K562 (cell line): ENCODE results near the gene FSTL1. TPM values are rescaled to one million over a fixed set of nuclear protein-coding genes. Genes with fewer than 3 reads are reported as not detected.

ENCODE experiments used
- ATAC-seq: fragments of 200-7000 bp; cut with Tn5 transposase; 3 replicates; pipeline ENCODE4 v1.9.1; 2020; ENCODE audit warnings: moderate library complexity
- BruUV-seq: library from RNA; stranded (reverse); fragments of 400-500 nt; replicated peaks from 2 replicates; lab custom pipeline; 2021; lab: Mats Ljungman, UMichigan
- CTCF ChIA-PET: fragments of 300-600 bp; formaldehyde crosslinking; extraction: SDS; loops from one replicate; lab custom pipeline; 2021; ENCODE audit warnings: low intra/inter-chr PET ratio; lab: Yijun Ruan, JAX
- POLR2A ChIA-PET: fragments of 300-600, 350-650 bp; sonication (Branson Sonifier 250); formaldehyde crosslinking; extraction: SDS; loops from one replicate; lab custom pipeline; 2021; ENCODE audit warnings: antibody characterized with exemption, inconsistent platforms; lab: Yijun Ruan, JAX
- DNase-seq, 4 experiments: peaks; one replicate each; pipeline versions ENCODE4 v3.0.0 to v3.0.0-alpha.2; 2011 to 2018; ENCODE audit warnings: low spot score in 3 of 4, mixed read lengths in 3 of 4; ENCODE audit errors: extremely low read depth in 1 of 4
- FAIRE-seq: peaks from 2 replicates; lab custom pipeline; 2011; peaks lifted over from hg19 to GRCh38; lab: Jason Lieb, UNC
- H2AFZ ChIP-seq: 2 replicates; pipeline ENCODE4 v1.6.0; 2011; ENCODE audit warnings: low read depth, low read length, control low read depth, inconsistent platforms
- H3K27ac ChIP-seq: fragments of 200-600 bp; 3 replicates; pipeline ENCODE4 v1.8.0; 2011; ENCODE audit warnings: low read depth, mild to moderate bottlenecking, control low read depth, inconsistent platforms, low read length, moderate library complexity, mixed read lengths; ENCODE audit errors: extremely low read depth
- H3K27me3 ChIP-seq, 2 experiments: fragments of 300-600 bp in 1 of 2; 2 replicates in 1 of 2; 3 replicates in 1 of 2; pipeline versions ENCODE4 v1.6.0 to v1.8.0; 2011; ENCODE audit warnings: inconsistent platforms in 2 of 2, low read length in 2 of 2, mild to moderate bottlenecking in 1 of 2, mixed read lengths in 1 of 2, moderate library complexity in 1 of 2; ENCODE audit not compliant: control insufficient read depth in 2 of 2, insufficient read depth in 2 of 2
- H3K36me3 ChIP-seq: fragments of 300-600 bp; 3 replicates; pipeline ENCODE4 v1.8.0; 2011; ENCODE audit warnings: mild to moderate bottlenecking, low read length, inconsistent platforms; ENCODE audit not compliant: control insufficient read depth, insufficient read depth
- H3K4me1 ChIP-seq, 2 experiments: fragments of 200-600 bp in 1 of 2; replicated peaks in 1 of 2; 2 replicates in 1 of 2; 3 replicates in 1 of 2; pipeline versions ENCODE4 v1.5.1 to v1.8.0; 2011; ENCODE audit warnings: inconsistent platforms in 2 of 2, low read length in 2 of 2, mild to moderate bottlenecking in 1 of 2, mixed read lengths in 1 of 2, moderate library complexity in 1 of 2; ENCODE audit not compliant: control insufficient read depth in 2 of 2, insufficient read depth in 2 of 2
- H3K4me2 ChIP-seq: 2 replicates; pipeline ENCODE4 v1.6.1; 2011; ENCODE audit warnings: low read length, control low read depth, inconsistent platforms, mixed read lengths; ENCODE audit not compliant: insufficient read depth
- H3K4me3 ChIP-seq: fragments of 200-600 bp; sonication (generic), shearing (Covaris generic); 2 replicates; pipeline ENCODE4 v1.5.1; 2016; ENCODE audit warnings: control low read depth, inconsistent platforms
- H3K79me2 ChIP-seq: fragments of 200-600 bp; 3 replicates; pipeline ENCODE4 v1.8.0; 2011; ENCODE audit warnings: low read length, inconsistent platforms; ENCODE audit not compliant: control insufficient read depth, insufficient read depth
- H3K9ac ChIP-seq, 2 experiments: 2 replicates each; pipeline versions ENCODE4 v1.6.0 to v1.6.1; 2011; ENCODE audit warnings: low read depth in 2 of 2, low read length in 2 of 2, control low read depth in 1 of 2, inconsistent platforms in 1 of 2, mild to moderate bottlenecking in 1 of 2, mixed read lengths in 1 of 2; ENCODE audit not compliant: insufficient read depth in 1 of 2
- H3K9me1 ChIP-seq: one replicate; pipeline ENCODE4 v1.6.0; 2011; ENCODE audit warnings: inconsistent platforms, mild to moderate bottlenecking, low read length, moderate library complexity; ENCODE audit not compliant: control insufficient read depth, insufficient read depth
- H3K9me3 ChIP-seq: replicated peaks from 2 replicates; pipeline ENCODE4 v1.5.1; 2011; ENCODE audit warnings: low read depth, low read length, inconsistent platforms; ENCODE audit not compliant: control insufficient read depth, insufficient read depth
- H4K20me1 ChIP-seq: replicated peaks from 2 replicates; pipeline ENCODE4 v1.6.1; 2011; ENCODE audit warnings: low read length, inconsistent platforms, mixed read lengths; ENCODE audit not compliant: control insufficient read depth, insufficient read depth
- BHLHE40 ChIP-seq: IDR thresholded peaks from 2 replicates; pipeline ENCODE4 v1.6.1; 2011; ENCODE audit warnings: low read length, improper control_type of control experiment
- HDAC1 ChIP-seq, 2 experiments: fragments of 450-650 bp; IDR thresholded peaks; 2 replicates each; pipeline ENCODE4 v1.6.1; 2016 to 2017; ENCODE audit warnings: inconsistent platforms in 1 of 2, mild to moderate bottlenecking in 1 of 2, moderate library complexity in 1 of 2
- TSHZ1 ChIP-seq: fragments of 250-450 bp; sonication (Bioruptor Pico); IDR thresholded peaks from 2 replicates; pipeline ENCODE4 v1.4.0; 2020; ENCODE audit warnings: mild to moderate bottlenecking, moderate library complexity
- WGBS: fragments of 100-300 bp; shearing (Covaris generic); methylation state at CpG from one replicate; pipeline ENCODE4 v1.1.6; 2016; ENCODE audit warnings: low coverage, mixed read lengths; ENCODE audit not compliant: insufficient coverage; ENCODE audit errors: missing lambda C conversion rate; 5-methylcytosine and 5-hydroxymethylcytosine counted together
- in situ Hi-C: fragments of 300-500 bp; cut with MboI; formaldehyde crosslinking; loops from 4 replicates; pipeline ENCODE4 v1.15.0; 2018; ENCODE audit warnings: inconsistent platforms, mixed read lengths
- intact Hi-C: fragments of 100-400 bp; cut with micrococcal nuclease; formaldehyde crosslinking; loops from 2 replicates; pipeline ENCODE4 v1.14.2; 2022
- polyA plus RNA-seq, 8 experiments: library from polyadenylated mRNA; depleted of rRNA in 4 of 8; stranded (reverse) in 5 of 8; unstranded in 3 of 8; fragments of >200 nt; fragmentation: Nextera tagmentation in 2 of 8; fragmentation: Illumina TruSeq in 1 of 8; extraction: Ambion mirVana in 2 of 8; extraction: Trizol in 1 of 8; gene quantifications; 2 replicates each; pipeline versions ENCODE4 v1.2.1 to v1.2.3, GENCODE V29; 2011 to 2014; ENCODE audit warnings: inconsistent platforms in 1 of 8, missing spikeins in 1 of 8
- total RNA-seq, 7 experiments: library from RNA; depleted of rRNA in 6 of 7; stranded (reverse); fragments of >200 nt in 6 of 7; fragmentation: Illumina TruSeq in 2 of 7; extraction: Trizol in 2 of 7; gene quantifications; 2 replicates each; pipeline versions ENCODE4 v1.2.1 to v1.2.3, GENCODE V29; 2011 to 2021; ENCODE audit warnings: low replicate concordance in 1 of 7

FSTL1 gene
- total and polyA plus RNA-seq, 9 of the 15 experiments (the other 6 are each of a cell fraction or from before 2014, with no cell fraction given): 0.01 to 0.58 (median 0.08) TPM; not detected in 2

DNA sequence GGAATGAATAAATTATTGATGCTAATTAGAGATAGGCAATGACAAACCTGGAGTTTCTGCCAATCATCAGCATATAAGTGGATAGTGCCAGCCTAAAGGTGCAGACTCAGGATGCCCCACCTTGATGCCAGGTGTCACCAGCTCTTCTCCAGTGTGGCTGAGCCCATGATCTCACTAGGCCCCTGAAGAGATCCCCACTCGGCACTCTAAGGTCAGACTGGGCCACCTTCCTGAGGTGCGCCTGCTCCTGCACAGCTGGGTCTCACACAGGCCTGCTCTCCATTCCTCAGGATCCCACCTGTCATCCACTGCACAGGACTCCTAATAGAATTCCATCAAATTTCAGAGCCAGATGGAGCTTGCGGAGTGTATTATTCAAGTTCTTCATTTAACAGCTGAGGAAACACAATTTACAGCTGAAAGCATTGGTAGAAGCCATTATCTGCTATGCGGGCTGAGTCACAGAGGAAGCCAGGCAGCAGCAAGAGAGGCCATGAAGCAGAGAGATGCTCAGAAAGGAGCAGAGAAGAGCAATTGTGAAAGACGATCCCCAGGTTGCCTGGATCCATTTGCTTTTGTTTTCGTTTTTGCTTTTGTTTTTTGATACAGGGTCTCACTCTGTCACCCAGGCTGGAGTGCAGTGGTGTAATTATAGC is 25.1 kb upstream of the FSTL1 start:
- Histone ChIP-seq H2AFZ (no peak overlapping the region), H3K27me3 (no peaks in the 10 kb centered on the region), H3K4me3 (no peak overlapping the region), H3K4me2 (no peak overlapping the region), H4K20me1 (no peaks in the 10 kb centered on the region), H3K36me3 (no peaks in the 10 kb centered on the region)
- intact Hi-C loops: no loop called here
- WGBS: 10% methylated on average over 6 of the region's 6 CpGs
- no TSS peak for BruUV-seq
- no peak for FAIRE-seq
- TF ChIP-seq TSHZ1 (CRISPR knock-in tag): no peak
- TF ChIP-seq BHLHE40: no peak
- no peak for TF ChIP-seq HDAC1 (IDR thresholded peaks at IDR 0.05)
- TF ChIP-seq, all 486 proteins: peak for 0
- in situ Hi-C loops: no loop called here
- Histone ChIP-seq H3K9ac (no peak overlapping the region), H3K4me1 (no peaks in the 10 kb centered on the region), H3K9me1 (no peaks in the 10 kb centered on the region), H3K27ac (no peak overlapping the region), H3K79me2 (no peaks in the 10 kb centered on the region), H3K9me3 (no peaks in the 10 kb centered on the region)
- ChIA-PET CTCF (no interaction called here), POLR2A (interaction anchor here (0.6 kb wide), 2 partner anchors 53 to 282 kb away, joined by 3 to 4 read pairs; no protein-coding TSS in a partner anchor)
- no peak for ATAC-seq
- no peak for DNase-seq
